Upper lobe of left lung (tissue), 4 donors: Measurements from ENCODE around the gene PAQR3.

ENCODE experiments used
- CTCF ChIP-seq, 6 experiments: fragments of 450-650 bp in 4 of 6; fragments of 200-600 bp in 2 of 6; sonication (generic) in 2 of 6; IDR thresholded peaks; one replicate each; pipeline ENCODE4 v1.5.1; 2016 to 2019; ENCODE audit warnings: antibody characterized with exemption in 6 of 6
- EP300 ChIP-seq, 4 donors: sonication (generic); formaldehyde crosslinking; IDR thresholded peaks; one replicate each; pipeline ENCODE4 v1.5.1; 2017; ENCODE audit warnings: antibody characterized with exemption in 4 of 4, control low read depth in 2 of 4
- POLR2AphosphoS5 ChIP-seq, 2 donors: sonication (generic); formaldehyde crosslinking; IDR thresholded peaks; one replicate each; pipeline ENCODE4 v1.5.1; 2017; ENCODE audit warnings: antibody characterized with exemption in 2 of 2

- TF ChIP-seq CTCF (IDR thresholded peaks at IDR 0.05) (no peak), POLR2AphosphoS5 (IDR thresholded peaks at IDR 0.05) (no peak), EP300 (IDR thresholded peaks at IDR 0.05) (no peak)
Observed at GRCh38 chr4:78937837-78938236, 1.4 kb downstream of the PAQR3 start.
